Neural progenitor cell (in vitro differentiated cells): Measurements from ENCODE around the gene CYB5R4.

ENCODE experiments used
- EZH2 ChIP-seq: fragments of 200-600 bp; sonication (generic); IDR thresholded peaks from 2 replicates; pipeline ENCODE4 v1.6.1; 2017; ENCODE audit warnings: antibody characterized with exemption, mild to moderate bottlenecking, moderate library complexity
- TF ChIP-seq, protein P1 (sequence below): fragments of 200-600 bp; sonication (generic); IDR thresholded peaks from 2 replicates; pipeline ENCODE4 v1.5.1; 2017; ENCODE audit warnings: antibody characterized with exemption, mild to moderate bottlenecking

DNA sequence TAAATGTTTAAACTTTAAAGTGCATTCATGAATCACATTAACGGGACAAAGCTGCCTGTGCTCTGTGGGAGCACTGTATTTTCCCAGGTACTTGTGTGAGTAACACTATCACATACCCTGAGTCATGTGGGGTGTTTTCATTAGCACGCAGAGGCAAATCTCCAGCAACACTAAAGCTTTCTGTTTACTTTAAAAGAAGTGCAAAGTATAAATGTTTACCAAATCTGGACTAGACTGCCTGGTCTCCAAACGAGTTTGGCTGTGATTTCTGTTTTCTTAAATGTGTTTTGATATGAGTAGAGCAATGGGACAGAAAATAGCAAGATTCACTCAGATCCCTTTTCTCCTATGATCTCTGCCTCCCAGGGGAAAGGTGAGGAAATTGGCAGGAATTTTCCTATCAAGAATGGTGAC is 35.1 kb upstream of the CYB5R4 start:
- TF ChIP-seq EZH2, result no peak
- TF ChIP-seq, protein P1, sequence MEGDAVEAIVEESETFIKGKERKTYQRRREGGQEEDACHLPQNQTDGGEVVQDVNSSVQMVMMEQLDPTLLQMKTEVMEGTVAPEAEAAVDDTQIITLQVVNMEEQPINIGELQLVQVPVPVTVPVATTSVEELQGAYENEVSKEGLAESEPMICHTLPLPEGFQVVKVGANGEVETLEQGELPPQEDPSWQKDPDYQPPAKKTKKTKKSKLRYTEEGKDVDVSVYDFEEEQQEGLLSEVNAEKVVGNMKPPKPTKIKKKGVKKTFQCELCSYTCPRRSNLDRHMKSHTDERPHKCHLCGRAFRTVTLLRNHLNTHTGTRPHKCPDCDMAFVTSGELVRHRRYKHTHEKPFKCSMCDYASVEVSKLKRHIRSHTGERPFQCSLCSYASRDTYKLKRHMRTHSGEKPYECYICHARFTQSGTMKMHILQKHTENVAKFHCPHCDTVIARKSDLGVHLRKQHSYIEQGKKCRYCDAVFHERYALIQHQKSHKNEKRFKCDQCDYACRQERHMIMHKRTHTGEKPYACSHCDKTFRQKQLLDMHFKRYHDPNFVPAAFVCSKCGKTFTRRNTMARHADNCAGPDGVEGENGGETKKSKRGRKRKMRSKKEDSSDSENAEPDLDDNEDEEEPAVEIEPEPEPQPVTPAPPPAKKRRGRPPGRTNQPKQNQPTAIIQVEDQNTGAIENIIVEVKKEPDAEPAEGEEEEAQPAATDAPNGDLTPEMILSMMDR, result no peak
